Esophagus muscularis mucosa (tissue), 4 donors: Measurements from ENCODE around the gene CFAP74. TPM values are rescaled to one million over a fixed set of nuclear protein-coding genes. Genes with fewer than 3 reads are reported as not detected.

ENCODE experiments used
- DNase-seq: peaks from one replicate; pipeline ENCODE4 v3.0.0-alpha.2; 2017; ENCODE audit errors: extremely low spot score
- H3K27ac ChIP-seq, 4 donors: fragments of 200-600 bp; sonication (generic); replicated peaks in 1 of 4; 1 replicate in 3 of 4; 2 replicates in 1 of 4; pipeline ENCODE4 v1.5.1; 2016 to 2019; ENCODE audit warnings: mild to moderate bottlenecking in 1 of 4
- H3K27me3 ChIP-seq, 4 donors: fragments of 200-600 bp; sonication (generic); one replicate each; pipeline versions ENCODE4 v1.5.1 to v1.6.0; 2016 to 2019
- H3K36me3 ChIP-seq, 4 donors: fragments of 200-600 bp; sonication (generic); one replicate each; pipeline ENCODE4 v1.5.1; 2016 to 2019
- H3K4me1 ChIP-seq, 4 donors: fragments of 200-600 bp; sonication (generic); one replicate each; pipeline ENCODE4 v1.5.1; 2016 to 2019
- H3K4me3 ChIP-seq, 4 donors: fragments of 200-600 bp; sonication (generic); 1 replicate in 2 of 4; 2 replicates in 2 of 4; pipeline ENCODE4 v1.5.1; 2016 to 2019; ENCODE audit warnings: mild to moderate bottlenecking in 4 of 4, moderate library complexity in 1 of 4
- H3K9me3 ChIP-seq, 4 donors: fragments of 200-600 bp; sonication (generic); 1 replicate in 3 of 4; 2 replicates in 1 of 4; pipeline ENCODE4 v1.5.1; 2016 to 2019
- CTCF ChIP-seq, 3 experiments: fragments of 200-600 bp in 2 of 3; fragments of 450-650 bp in 1 of 3; sonication (generic) in 2 of 3; IDR thresholded peaks; one replicate each; pipeline ENCODE4 v1.5.1; 2017 to 2019; ENCODE audit warnings: antibody characterized with exemption in 3 of 3, mild to moderate bottlenecking in 2 of 3, moderate library complexity in 1 of 3
- EP300 ChIP-seq: sonication (generic); formaldehyde crosslinking; IDR thresholded peaks from one replicate; pipeline ENCODE4 v1.6.1; 2017; ENCODE audit warnings: antibody characterized with exemption
- POLR2A ChIP-seq: fragments of 450-650 bp; IDR thresholded peaks from one replicate; pipeline ENCODE4 v1.6.1; 2017; ENCODE audit warnings: antibody characterized with exemption, moderate library complexity, mild to moderate bottlenecking, low read depth
- POLR2AphosphoS5 ChIP-seq, 2 donors: sonication (generic); formaldehyde crosslinking; IDR thresholded peaks; one replicate each; pipeline ENCODE4 v1.6.1; 2017; ENCODE audit warnings: antibody characterized with exemption in 2 of 2
- WGBS: methylation state at CpG from one replicate; pipeline ENCODE4 v1.1.5; 2018; 5-methylcytosine and 5-hydroxymethylcytosine counted together
- intact Hi-C: fragments of 100-400 bp; cut with DNase I; formaldehyde crosslinking; loops from one replicate; pipeline ENCODE4 v1.15.1; 2023
- total RNA-seq, 4 donors: library from RNA; depleted of rRNA; stranded (reverse); fragments of >200 nt; gene quantifications; one replicate each; pipeline versions ENCODE4 v1.1.0 to v1.2.1, GENCODE V29; 2016

Gene CFAP74
- total RNA-seq, 4 donors from 2014 or later: not detected

- H3K27ac ChIP-seq: no peak overlapping the region
- 55% methylated on average over 13 of the region's 13 CpGs for WGBS
- peaks cover 70 to 94% (median 88%) of the 10 kb centered on the region in 4 donors for H3K4me1 ChIP-seq
- DNase-seq: no peak
- no peak overlapping the region for H3K4me3 ChIP-seq
- TF ChIP-seq CTCF (IDR thresholded peaks at IDR 0.05) (no peak), EP300 (no peak), POLR2AphosphoS5 (IDR thresholded peaks at IDR 0.05) (no peak), POLR2A (no peak)
- H3K36me3 ChIP-seq: peaks cover 0 to 24% (median 5%) of the 10 kb centered on the region in 4 donors
- intact Hi-C loops: no loop called here
- no peaks in the 10 kb centered on the region for H3K9me3 ChIP-seq
- H3K27me3 ChIP-seq: no peaks in the 10 kb centered on the region
Observed at GRCh38 chr1:1880617-1881312, 122.8 kb downstream of the CFAP74 start.

- Histone ChIP-seq H3K4me3 (no peak overlapping the region), H3K27me3 (no peaks in the 10 kb centered on the region), H3K9me3 (no peaks in the 10 kb centered on the region), H3K4me1 (peaks cover 74 to 95% (median 93%) of the 10 kb centered on the region in 4 donors), H3K27ac (no peak overlapping the region), H3K36me3 (peaks cover 0 to 32% (median 8%) of the 10 kb centered on the region in 4 donors)
- DNase-seq: no peak
- 87% methylated on average over 5 of the region's 5 CpGs for WGBS
- no peak for TF ChIP-seq POLR2AphosphoS5 (IDR thresholded peaks at IDR 0.05)
- TF ChIP-seq CTCF (IDR thresholded peaks at IDR 0.05): no peak
- no peak for TF ChIP-seq EP300
- intact Hi-C loops: no loop called here
Observed at GRCh38 chr1:1879942-1880341, 123.6 kb downstream of the CFAP74 start.

DNA sequence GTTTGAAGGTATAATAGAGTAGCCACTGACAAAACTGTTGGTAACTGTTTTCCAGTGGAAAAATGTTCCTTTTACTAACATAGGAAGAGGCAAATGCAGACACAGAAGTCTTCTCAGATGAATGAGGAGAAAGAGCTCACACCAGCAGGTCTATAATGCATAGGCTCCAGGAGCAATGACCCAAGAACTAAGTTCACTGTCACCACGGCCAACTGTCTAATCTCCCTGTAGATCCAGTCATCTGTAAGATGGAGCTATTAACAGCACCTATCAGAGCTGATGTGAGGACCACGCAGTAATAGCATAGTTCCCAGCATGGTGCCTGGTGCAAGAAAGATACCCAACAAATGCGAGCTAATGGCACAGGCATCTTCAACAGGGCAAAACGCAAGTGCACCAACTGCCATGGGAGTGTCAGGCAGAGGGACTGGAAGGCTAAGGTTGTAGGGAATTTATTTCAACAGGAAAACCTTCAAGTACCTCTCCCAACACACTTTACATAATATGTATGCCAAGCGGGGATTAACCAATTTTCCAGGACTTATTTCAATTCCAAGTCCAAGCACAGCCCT is 125.6 kb downstream of the CFAP74 start:
- H3K36me3 ChIP-seq: peaks cover 0 to 28% (median 14%) of the 10 kb centered on the region in 4 donors
- no peak overlapping the region for H3K27ac ChIP-seq
- TF ChIP-seq POLR2A (no peak), POLR2AphosphoS5 (IDR thresholded peaks at IDR 0.05) (no peak), EP300 (no peak), CTCF (IDR thresholded peaks at IDR 0.05) (no peak)
- intact Hi-C loops: no loop called here
- no peak for DNase-seq
- H3K4me3 ChIP-seq: no peak overlapping the region
- H3K9me3 ChIP-seq: no peaks in the 10 kb centered on the region
- H3K27me3 ChIP-seq: no peaks in the 10 kb centered on the region
- WGBS: 88% methylated on average over 5 of the region's 5 CpGs
- H3K4me1 ChIP-seq: peaks cover 79 to 98% (median 93%) of the 10 kb centered on the region in 4 donors

DNA sequence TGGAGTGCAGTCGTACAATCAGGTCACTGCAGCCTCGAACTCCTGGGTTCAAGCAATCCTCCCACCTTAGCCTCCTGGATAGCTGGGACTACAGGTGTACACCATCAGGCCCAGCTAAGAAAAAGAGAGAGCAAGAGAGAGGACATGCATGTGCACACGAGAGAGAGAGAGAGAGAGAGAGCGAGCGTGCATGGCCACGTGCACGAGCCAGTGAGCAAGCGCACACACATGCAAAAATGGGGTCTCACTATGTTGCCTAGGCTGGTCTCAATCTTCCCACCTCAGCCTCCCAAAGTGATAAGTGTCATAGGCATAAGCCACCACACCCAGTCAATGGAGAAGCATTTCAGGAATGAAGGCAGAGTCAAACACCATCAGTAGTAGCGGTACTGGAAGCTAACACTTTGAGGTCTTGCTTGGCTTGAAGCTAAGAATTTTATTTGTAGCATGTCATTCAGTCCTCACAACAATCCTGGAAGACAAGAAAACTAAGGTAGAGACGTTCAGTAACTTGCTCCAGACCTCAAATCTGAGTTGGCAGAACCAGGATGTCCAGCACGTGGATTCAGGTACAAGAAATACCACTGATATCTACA is 127.2 kb downstream of the CFAP74 start:
- Histone ChIP-seq H3K27ac (no peak overlapping the region), H3K4me1 (peaks cover 80 to 98% (median 94%) of the 10 kb centered on the region in 4 donors), H3K36me3 (peaks cover 0 to 33% (median 14%) of the 10 kb centered on the region in 4 donors), H3K27me3 (no peaks in the 10 kb centered on the region), H3K4me3 (no peak overlapping the region), H3K9me3 (no peaks in the 10 kb centered on the region)
- TF ChIP-seq EP300 (no peak), POLR2AphosphoS5 (IDR thresholded peaks at IDR 0.05) (no peak), CTCF (IDR thresholded peaks at IDR 0.05) (no peak), POLR2A (no peak)
- intact Hi-C loops: no loop called here
- no peak for DNase-seq
- WGBS: 77% methylated on average over 11 of the region's 11 CpGs
